HG03521 (cell line): ENCODE results near the gene COX20.
"Not testable (repeated sequence)": the region's sequence is repeated elsewhere in the genome, so short reads cannot be mapped to it uniquely, and the experiment has no call there.

Experiments
- ATAC-seq: cut with Tn5 transposase; IDR thresholded peaks from one replicate; pipeline ENCODE4 v1.9.1; 2021; ENCODE audit warnings: mild to moderate bottlenecking, moderate library complexity; ENCODE audit not compliant: unreplicated experiment

The COX20 gene

GRCh38 chr1:244835276-244836134 lies at the start of gene COX20:
COX20 (plus strand) TSS chr1:244835658; CDS start chr1:244835715, 57 bp downstream.
- ATAC-seq = peak; percentile 60

- no peak for ATAC-seq
Observed at GRCh38 chr1:244788493-244789275, 46.8 kb upstream of the COX20 start.

DNA sequence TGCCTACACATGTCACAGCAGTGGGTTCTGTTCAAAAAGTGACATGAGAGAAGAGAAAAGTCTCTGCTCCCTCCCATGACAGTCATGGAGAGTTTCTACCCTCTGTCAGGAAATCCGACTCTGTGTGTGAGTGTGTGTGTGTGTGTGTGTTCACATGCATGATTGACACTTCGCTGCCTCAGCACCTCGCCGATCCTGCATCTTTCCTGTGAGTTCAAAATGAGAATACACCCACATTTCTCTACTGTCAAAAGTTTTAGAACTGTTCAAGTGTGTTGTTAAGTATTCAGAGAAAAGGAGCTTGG lies 46.2 kb upstream of the COX20 start:
- no peak for ATAC-seq

- ATAC-seq = no peak
Observed at GRCh38 chr1:244789731-244790130, 45.7 kb upstream of the COX20 start.

DNA sequence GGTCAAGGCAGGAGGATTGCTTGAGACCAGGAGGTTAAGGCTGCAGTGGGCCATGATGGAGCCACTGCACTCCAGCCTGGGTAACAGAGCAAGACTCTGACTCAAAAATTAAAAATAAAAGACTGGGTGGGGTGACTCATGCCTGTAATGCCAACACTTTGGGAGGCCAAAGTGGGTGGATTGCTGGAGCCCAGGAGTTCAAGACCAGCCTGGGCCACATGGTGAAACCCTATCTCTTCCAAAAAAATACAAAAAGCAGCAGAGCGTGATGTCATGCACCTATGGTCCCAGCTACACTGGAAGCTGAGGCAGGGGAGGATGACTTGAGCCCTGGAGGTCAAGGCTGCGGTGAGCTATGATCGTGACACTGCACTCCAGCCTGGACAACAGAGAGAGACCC lies 44.4 kb upstream of the COX20 start:
- ATAC-seq = no peak

DNA sequence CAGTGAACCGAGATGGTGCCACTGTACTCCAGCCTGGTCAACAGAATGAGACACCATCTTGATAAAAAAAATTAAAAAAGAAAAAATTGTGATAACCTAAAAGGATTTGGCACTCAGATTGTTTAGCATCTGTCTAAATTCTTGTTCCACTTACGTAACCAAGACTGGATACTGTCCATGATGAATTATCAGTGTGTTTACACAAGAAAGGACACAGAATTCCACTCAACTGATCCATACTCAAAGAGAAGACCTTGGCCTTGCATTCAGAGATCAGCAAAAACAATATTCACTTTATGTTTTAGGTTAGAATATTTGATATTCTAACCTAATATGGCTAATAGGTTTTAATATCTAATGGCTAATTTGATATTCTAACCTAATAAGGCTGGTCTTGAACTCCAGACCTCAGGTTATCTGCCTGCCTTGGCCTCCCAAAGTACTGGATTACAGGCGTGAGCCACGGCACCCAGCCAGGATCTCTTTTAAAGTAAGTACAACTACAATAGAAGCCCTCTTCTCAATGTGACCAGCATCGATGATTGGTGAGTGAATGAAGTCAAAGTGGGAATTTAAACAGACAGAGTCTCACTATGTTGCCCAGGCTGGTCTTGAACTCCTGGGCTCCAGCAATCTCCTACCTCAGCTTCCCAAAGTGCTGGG lies 43.1 kb upstream of the COX20 start:
- no peak for ATAC-seq

- ATAC-seq = no peak
Observed at GRCh38 chr1:244794071-244794470, 41.4 kb upstream of the COX20 start.

- not testable (repeated sequence) for ATAC-seq
Observed at GRCh38 chr1:244794516-244794915, 40.9 kb upstream of the COX20 start.

DNA sequence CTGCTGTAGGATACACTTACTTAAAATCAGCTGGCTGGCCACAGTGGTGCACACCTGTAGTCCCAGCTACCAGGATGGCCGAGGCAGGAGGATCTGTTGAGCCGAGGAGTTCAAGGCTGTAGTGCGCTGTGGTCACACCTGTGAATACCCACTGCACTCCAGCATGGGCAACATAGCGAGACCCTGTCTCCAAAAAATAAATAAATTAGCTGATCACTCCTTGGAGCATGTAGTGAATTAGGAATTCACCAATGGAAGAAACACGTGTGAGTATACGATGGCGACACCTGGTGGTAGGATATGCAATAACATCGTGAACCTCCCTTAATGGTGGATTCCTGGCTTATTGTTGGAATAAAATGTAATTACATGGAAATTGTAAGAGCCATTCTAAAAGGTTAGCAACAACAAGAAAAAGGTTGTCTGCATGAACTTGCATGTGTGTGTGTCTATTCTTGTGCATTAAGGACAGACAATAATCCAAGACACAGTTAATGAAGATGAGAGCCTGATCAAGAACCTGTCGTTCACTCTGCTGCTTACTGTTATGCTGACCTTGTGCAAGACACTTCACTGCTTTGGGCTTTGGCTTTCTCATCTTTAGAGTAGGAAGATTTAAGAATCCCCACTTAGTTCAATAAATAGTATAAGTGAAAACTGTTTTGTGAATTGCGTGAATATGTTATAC lies 38.6 kb upstream of the COX20 start:
- no peak for ATAC-seq

- ATAC-seq = no peak
Observed at GRCh38 chr1:244800821-244801220, 34.6 kb upstream of the COX20 start.

- ATAC-seq = no peak
Observed at GRCh38 chr1:244801246-244801645, 34.2 kb upstream of the COX20 start.

- ATAC-seq = no peak
Observed at GRCh38 chr1:244802041-244802440, 33.4 kb upstream of the COX20 start.

GRCh38 chr1:244802556-244803239 lies 32.8 kb upstream of the COX20 start:
- ATAC-seq = no peak

- ATAC-seq = no peak
Observed at GRCh38 chr1:244804841-244805240, 30.6 kb upstream of the COX20 start.

DNA sequence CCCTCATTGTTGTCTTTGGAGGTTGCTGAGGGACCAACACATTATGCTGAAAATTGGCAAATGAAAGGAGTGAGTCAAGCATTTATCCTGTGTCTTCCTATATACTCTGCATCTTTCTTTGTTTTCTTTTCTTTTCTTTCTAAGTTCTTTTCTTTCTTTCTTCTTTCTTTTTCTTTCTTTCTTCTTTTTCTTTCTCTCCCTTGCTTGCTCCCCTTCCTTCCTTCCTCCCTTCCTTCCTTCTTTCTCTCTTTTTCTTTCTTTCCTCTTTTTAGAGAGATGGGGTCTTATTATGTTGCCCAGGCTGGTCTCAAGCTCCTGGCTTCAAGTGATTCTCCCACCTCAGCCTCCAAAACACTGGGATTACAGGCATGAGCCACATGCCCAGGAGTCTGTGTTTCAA lies 28.3 kb upstream of the COX20 start:
- ATAC-seq = no peak

DNA sequence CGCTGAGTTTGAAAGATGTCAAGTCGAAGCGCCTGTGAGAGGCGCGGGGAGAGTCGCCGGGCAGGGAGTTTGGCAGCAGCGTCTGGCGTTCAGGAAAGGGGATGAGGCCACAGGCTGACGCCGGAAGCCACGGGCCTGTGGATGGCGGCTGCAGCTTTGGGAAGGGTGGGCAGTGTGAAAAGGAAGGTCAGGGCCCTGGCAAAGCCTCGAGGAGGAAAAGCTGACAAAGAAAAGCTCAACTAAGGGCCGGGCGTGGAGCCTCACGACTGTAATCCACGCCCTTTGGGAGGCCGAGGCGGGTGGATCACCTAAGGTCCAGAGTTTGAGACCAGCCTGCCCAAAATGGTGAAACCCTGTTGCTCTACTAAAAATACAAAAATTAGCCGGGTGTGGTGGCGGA lies 25.2 kb upstream of the COX20 start:
- no peak for ATAC-seq

DNA sequence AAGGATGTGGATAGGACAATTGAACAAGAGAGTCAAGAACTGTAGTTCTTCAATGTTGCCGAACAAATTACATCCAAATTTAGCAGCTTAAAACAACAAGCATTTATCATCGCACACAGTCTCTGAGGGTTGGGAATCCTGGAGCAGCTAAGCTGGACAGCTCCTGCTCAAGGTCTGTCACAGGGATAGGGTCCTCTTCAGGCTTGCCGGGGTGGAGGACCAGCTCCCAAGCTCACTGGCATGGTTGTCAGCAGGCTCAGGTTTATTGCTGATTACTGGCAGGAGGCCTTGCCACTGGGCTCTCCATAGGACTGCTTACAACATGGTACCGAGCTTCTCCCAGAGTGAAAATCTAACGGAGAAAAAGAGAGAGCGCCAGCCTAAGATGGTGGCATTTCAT lies 22.1 kb upstream of the COX20 start:
- no peak for ATAC-seq

- no peak for ATAC-seq
Observed at GRCh38 chr1:244815600-244816099, 19.8 kb upstream of the COX20 start.

DNA sequence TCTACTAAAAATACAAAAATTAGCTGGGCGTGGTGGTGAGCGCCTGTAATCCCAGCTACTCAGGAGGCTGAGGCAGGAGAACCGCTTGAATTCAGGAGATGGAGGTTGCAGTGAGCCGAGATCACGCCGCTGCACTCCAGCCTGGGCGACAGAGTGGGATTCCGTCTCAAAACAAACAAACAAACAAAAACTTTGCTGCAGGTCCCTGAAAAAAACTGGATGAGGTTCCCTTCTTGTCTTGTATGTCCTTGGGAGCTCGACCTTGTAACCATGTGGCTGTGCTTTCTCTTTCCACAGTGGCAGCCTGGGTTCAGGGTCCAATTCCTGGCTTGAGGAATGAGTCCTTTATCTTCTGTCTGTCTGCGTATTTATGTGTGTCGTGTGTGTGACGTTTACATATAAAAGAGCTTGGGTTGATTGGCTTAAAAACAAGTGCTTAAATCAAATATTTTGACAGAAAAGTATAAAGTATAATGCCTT lies 18.0 kb upstream of the COX20 start:
- ATAC-seq = no peak

DNA sequence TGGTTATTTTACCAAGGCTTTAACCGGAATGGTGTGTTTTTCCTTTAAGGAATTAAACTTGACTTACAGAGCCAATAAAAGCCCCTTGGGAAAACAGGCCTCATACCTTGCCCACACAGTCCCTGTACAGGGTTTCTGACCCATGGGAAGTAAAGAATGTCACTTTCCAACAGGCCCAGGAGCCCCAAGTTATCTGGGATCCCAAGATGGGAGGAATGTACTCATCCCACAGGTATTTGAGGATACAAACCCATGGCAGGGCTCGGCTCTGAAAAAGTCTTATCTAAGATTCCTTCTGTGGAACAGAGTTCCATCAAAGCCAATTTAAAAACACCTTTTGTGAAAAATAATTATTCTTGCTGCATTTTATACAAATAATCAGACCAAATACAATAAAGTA lies 15.3 kb upstream of the COX20 start:
- no peak for ATAC-seq
